CD14-positive monocyte (primary cell): ENCODE data around the gene COL2A1. TPM values are rescaled to one million over a fixed set of nuclear protein-coding genes. Genes with fewer than 3 reads are reported as not detected.

Experiments used
- DNase-seq, 3 donors: peaks; one replicate each; pipeline ENCODE4 v3.0.0-alpha.2; 2011 to 2022
- H2AFZ ChIP-seq: 2 replicates; pipeline ENCODE4 v1.6.0; 2012; ENCODE audit warnings: mild to moderate bottlenecking, low read depth, low read length, inconsistent platforms; ENCODE audit not compliant: insufficient read depth, poor library complexity, severe bottlenecking
- H3K27ac ChIP-seq, 2 donors: 1 replicate in 1 of 2; 2 replicates in 1 of 2; pipeline ENCODE4 v1.5.1; 2012 to 2013; ENCODE audit warnings: low read length in 2 of 2, control low read depth in 1 of 2, inconsistent platforms in 1 of 2, low read depth in 1 of 2, mild to moderate bottlenecking in 1 of 2
- H3K27me3 ChIP-seq, 2 donors: one replicate each; pipeline versions ENCODE4 v1.6.0 to v1.6.1; 2011 to 2013; ENCODE audit warnings: low read length in 2 of 2; ENCODE audit not compliant: control insufficient read depth in 2 of 2, insufficient read depth in 2 of 2
- H3K36me3 ChIP-seq, 2 donors: replicated peaks in 1 of 2; 1 replicate in 1 of 2; 2 replicates in 1 of 2; pipeline versions ENCODE4 v1.5.1 to v1.6.1; 2012 to 2013; ENCODE audit warnings: low read length in 2 of 2, control low read depth in 1 of 2, inconsistent platforms in 1 of 2, mild to moderate bottlenecking in 1 of 2; ENCODE audit not compliant: insufficient read depth in 2 of 2, control insufficient read depth in 1 of 2
- H3K4me1 ChIP-seq, 2 donors: 1 replicate in 1 of 2; 2 replicates in 1 of 2; pipeline versions ENCODE4 v1.5.1 to v1.6.1; 2012 to 2013; ENCODE audit warnings: low read length in 2 of 2, control low read depth in 1 of 2, inconsistent platforms in 1 of 2, mild to moderate bottlenecking in 1 of 2, moderate library complexity in 1 of 2; ENCODE audit not compliant: insufficient read depth in 2 of 2, control insufficient read depth in 1 of 2
- H3K4me2 ChIP-seq: replicated peaks from 2 replicates; pipeline ENCODE3; 2012; ENCODE audit warnings: low read length, moderate library complexity, mild to moderate bottlenecking; ENCODE audit not compliant: poor library complexity, severe bottlenecking; ENCODE audit errors: extremely low read depth
- H3K4me3 ChIP-seq, 3 experiments: fragments of 200-600 bp in 1 of 3; sonication (generic) in 1 of 3; replicated peaks in 1 of 3; 1 replicate in 2 of 3; 2 replicates in 1 of 3; pipeline ENCODE4 v1.5.1; 2011 to 2013; ENCODE audit warnings: low read length in 3 of 3, mild to moderate bottlenecking in 3 of 3, control low read depth in 2 of 3, low read depth in 2 of 3, inconsistent platforms in 1 of 3, moderate library complexity in 1 of 3
- H3K79me2 ChIP-seq: 2 replicates; pipeline ENCODE4 v1.6.0; 2012; ENCODE audit warnings: mild to moderate bottlenecking, control low read depth, inconsistent platforms, low read length, moderate library complexity; ENCODE audit not compliant: insufficient read depth
- H3K9ac ChIP-seq: 2 replicates; pipeline ENCODE4 v1.6.0; 2017; ENCODE audit warnings: low read length, mild to moderate bottlenecking; ENCODE audit not compliant: insufficient read depth, poor library complexity, severe bottlenecking
- H3K9me3 ChIP-seq, 2 donors: replicated peaks in 1 of 2; 1 replicate in 1 of 2; 2 replicates in 1 of 2; pipeline versions ENCODE4 v1.5.1 to v1.6.1; 2012 to 2013; ENCODE audit warnings: low read length in 2 of 2, control low read depth in 1 of 2; ENCODE audit not compliant: control insufficient read depth in 1 of 2, insufficient read depth in 1 of 2
- H4K20me1 ChIP-seq: 2 replicates; pipeline ENCODE4 v1.6.0; 2012; ENCODE audit warnings: mild to moderate bottlenecking, low read length, control low read depth, moderate library complexity; ENCODE audit not compliant: insufficient read depth
- H3K27ac Mint-ChIP-seq, 7 donors: one replicate each; pipeline ENCODE4 v1.8.0; 2020; ENCODE audit warnings: mild to moderate bottlenecking in 7 of 7, mixed read lengths in 7 of 7, moderate library complexity in 6 of 7, inconsistent platforms in 2 of 7
- H3K27me3 Mint-ChIP-seq, 3 donors: one replicate each; pipeline ENCODE4 v1.8.0; 2021 to 2022; ENCODE audit warnings: low read depth in 3 of 3, mild to moderate bottlenecking in 3 of 3, mixed read lengths in 3 of 3, moderate library complexity in 3 of 3, inconsistent platforms in 1 of 3
- H3K36me3 Mint-ChIP-seq, 2 donors: one replicate each; pipeline ENCODE4 v1.8.0; 2020; ENCODE audit warnings: mixed read lengths in 2 of 2, inconsistent platforms in 1 of 2, mild to moderate bottlenecking in 1 of 2
- H3K4me1 Mint-ChIP-seq: one replicate; pipeline ENCODE4 v1.8.0; 2020; ENCODE audit warnings: mild to moderate bottlenecking, mixed read lengths
- H3K4me3 Mint-ChIP-seq, 2 donors: one replicate each; pipeline ENCODE4 v1.8.0; 2020; ENCODE audit warnings: mild to moderate bottlenecking in 2 of 2, mixed read lengths in 2 of 2, moderate library complexity in 1 of 2
- H3K9me3 Mint-ChIP-seq, 7 donors: one replicate each; pipeline ENCODE4 v1.8.0; 2020 to 2022; ENCODE audit warnings: mixed read lengths in 7 of 7, mild to moderate bottlenecking in 6 of 7, moderate library complexity in 6 of 7, inconsistent platforms in 2 of 7
- CTCF ChIP-seq: fragments of 200-600 bp; IDR thresholded peaks from one replicate; pipeline ENCODE4 v1.8.0; 2022; ENCODE audit warnings: antibody characterized with exemption, mild to moderate bottlenecking
- WGBS: methylation state at CpG from one replicate; pipeline ENCODE4 v1.1.5; 2013; ENCODE audit warnings: missing lambda C conversion rate; ENCODE audit not compliant: insufficient coverage; 5-methylcytosine and 5-hydroxymethylcytosine counted together
- intact Hi-C, 2 donors: fragments of 100-400 bp; cut with micrococcal nuclease; formaldehyde crosslinking; loops; one replicate each; pipeline versions ENCODE4 v1.15.0 to v1.15.1; 2023
- polyA plus RNA-seq, 3 donors: library from polyadenylated mRNA; depleted of rRNA in 1 of 3; unstranded in 2 of 3; stranded (reverse) in 1 of 3; fragments of 300-500 nt in 2 of 3; fragments of >200 nt in 1 of 3; fragmentation: Illumina TruSeq in 2 of 3; gene quantifications; 1 replicate in 2 of 3; 2 replicates in 1 of 3; pipeline ENCODE4 v1.2.3, GENCODE V29; 2012 to 2021

The COL2A1 gene
- polyA plus RNA-seq, 3 donors = not detected

- Histone ChIP-seq H3K4me2 (peak overlapping the region; percentile 31), H3K4me1 (peaks cover 12 to 14% of the 10 kb centered on the region in 2 donors), H3K4me3 (no peak overlapping the region), H3K27ac (peak overlapping the region; percentile 5 to 13), H3K9me3 (no peaks in the 10 kb centered on the region), H4K20me1 (no peaks in the 10 kb centered on the region), H3K79me2 (no peaks in the 10 kb centered on the region), H2AFZ (peak overlapping the region; percentile 62), H3K27me3 (peaks cover 0 to 5% of the 10 kb centered on the region in 2 donors), H3K36me3 (no peaks in the 10 kb centered on the region), H3K9ac (peak overlapping the region; percentile 29)
- intact Hi-C loops = loop anchor here in 1 of 2 donors (5.0 to 10.0 kb wide), 2 partner anchors 74 to 232 kb away; no protein-coding TSS in a partner anchor
- Mint-ChIP-seq H3K36me3 (no peaks in the 10 kb centered on the region), H3K9me3 (no peaks in the 10 kb centered on the region), H3K4me3 (peak overlapping the region; percentile 66 to 80), H3K27me3 (peaks cover 8 to 17% (median 16%) of the 10 kb centered on the region in 3 donors), H3K27ac (peak overlapping the region in 6 of 7 donors; percentile 47 to 84 (median 70)), H3K4me1 (peaks cover 23% of the 10 kb centered on the region)
- peak; percentile 41 to 51 (median 48) for DNase-seq
- no peak for TF ChIP-seq CTCF
- 29% methylated on average over 19 of the region's 27 CpGs for WGBS
These were observed 57.6 kb downstream of the COL2A1 start for GRCh38 chr12:47946413-47947323.

- H3K27ac ChIP-seq = no peak overlapping the region
- no peaks in the 10 kb centered on the region for H3K79me2 ChIP-seq
- Mint-ChIP-seq H3K4me1 (peaks cover 25% of the 10 kb centered on the region), H3K9me3 (no peaks in the 10 kb centered on the region), H3K27me3 (peaks cover 20 to 25% (median 22%) of the 10 kb centered on the region in 3 donors), H3K36me3 (no peaks in the 10 kb centered on the region), H3K27ac (no peak overlapping the region), H3K4me3 (no peak overlapping the region)
- no peak overlapping the region for H3K4me2 ChIP-seq
- H3K4me1 ChIP-seq = peaks cover 12 to 14% of the 10 kb centered on the region in 2 donors
- H3K4me3 ChIP-seq = no peak overlapping the region
- no CpG with 5 or more reads among the region's 1 CpG for WGBS
- DNase-seq = no peak
- H3K9me3 ChIP-seq = no peaks in the 10 kb centered on the region
- peaks cover 0 to 14% of the 10 kb centered on the region in 2 donors for H3K27me3 ChIP-seq
- H2AFZ ChIP-seq = no peak overlapping the region
- no peaks in the 10 kb centered on the region for H4K20me1 ChIP-seq
- no peak overlapping the region for H3K9ac ChIP-seq
- no peaks in the 10 kb centered on the region for H3K36me3 ChIP-seq
- no peak for TF ChIP-seq CTCF
- intact Hi-C loops = loop anchor here in 1 of 2 donors (5.0 to 10.0 kb wide), 2 partner anchors 73 to 231 kb away; no protein-coding TSS in a partner anchor
These were observed 58.9 kb downstream of the COL2A1 start for GRCh38 chr12:47945341-47945728.
